Stimulated activated CD4-positive, alpha-beta T cell treated with anti-CD3 and anti-CD28 coated beads, Interleukin-1b, Interleukin-23, amount 100 ng/mL, for 1 hour (primary cell): ENCODE data around the gene PPARG.
"Not testable (repeated sequence)": the region's sequence is repeated elsewhere in the genome, so short reads cannot be mapped to it uniquely, and the experiment has no call there.

Source experiments
- DNase-seq, 2 donors: peaks; one replicate each; pipeline ENCODE4 v3.0.0-alpha.2; 2020; ENCODE audit warnings: low read depth in 2 of 2

Gene PPARG

GRCh38 chr3:12288182-12289129 is at the start of gene PPARG:
Gene PPARG, plus strand, starts transcription at chr3:12289070. Its CDS starts 90,642 bp downstream, at chr3:12379712.
- no peak for DNase-seq

- DNase-seq = no peak
Observed at GRCh38 chr3:12239301-12239700, 49.6 kb upstream of the PPARG start.

GRCh38 chr3:12242772-12243171 is 46.1 kb upstream of the PPARG start:
- no peak for DNase-seq

- DNase-seq = no peak
Observed at GRCh38 chr3:12246497-12247163, 42.2 kb upstream of the PPARG start.

- DNase-seq = no peak
Observed at GRCh38 chr3:12247411-12247810, 41.5 kb upstream of the PPARG start.

- no peak for DNase-seq
Observed at GRCh38 chr3:12249519-12249918, 39.4 kb upstream of the PPARG start.

GRCh38 chr3:12252889-12253288 is 36.0 kb upstream of the PPARG start:
- no peak for DNase-seq

GRCh38 chr3:12253516-12254343 is 35.1 kb upstream of the PPARG start:
- no peak for DNase-seq

GRCh38 chr3:12255393-12255792 is 33.5 kb upstream of the PPARG start:
- no peak for DNase-seq

GRCh38 chr3:12258911-12259310 is 30.0 kb upstream of the PPARG start:
- DNase-seq = no peak

GRCh38 chr3:12262173-12262572 is 26.7 kb upstream of the PPARG start:
- not testable (repeated sequence) for DNase-seq

- DNase-seq = no peak
Observed at GRCh38 chr3:12265508-12265907, 23.4 kb upstream of the PPARG start.

- DNase-seq = no peak
Observed at GRCh38 chr3:12266038-12266437, 22.8 kb upstream of the PPARG start.

GRCh38 chr3:12267376-12268030 is 21.4 kb upstream of the PPARG start:
- DNase-seq = no peak

- no peak for DNase-seq
Observed at GRCh38 chr3:12268049-12268735, 20.7 kb upstream of the PPARG start.

GRCh38 chr3:12270976-12271375 is 17.9 kb upstream of the PPARG start:
- DNase-seq = no peak

GRCh38 chr3:12273045-12273695 is 15.7 kb upstream of the PPARG start:
- DNase-seq = no peak

- no peak for DNase-seq
Observed at GRCh38 chr3:12275974-12276650, 12.8 kb upstream of the PPARG start.

- not testable (repeated sequence) for DNase-seq
Observed at GRCh38 chr3:12276827-12277226, 12.0 kb upstream of the PPARG start.

GRCh38 chr3:12278566-12278965 is 10.3 kb upstream of the PPARG start:
- DNase-seq = no peak
